D341Med (cell line): ENCODE data around the gene XIST.
"Not testable (repeated sequence)": the region's sequence is repeated elsewhere in the genome, so short reads cannot be mapped to it uniquely, and the experiment has no call there.

Experiments used
- DNase-seq: peaks from one replicate; pipeline ENCODE4 v3.0.0; 2012; ENCODE audit warnings: low spot score

XIST gene

GRCh38 chrX:73852467-73852866, at the start of gene XIST:
TSS of gene XIST (minus strand) at chrX:73852714.
- no peak for DNase-seq

- not testable (repeated sequence) for DNase-seq
These were observed 45.8 kb upstream of the XIST start for GRCh38 chrX:73898315-73898714.

- DNase-seq = not testable (repeated sequence)
These were observed 40.1 kb upstream of the XIST start for GRCh38 chrX:73892515-73893090.

- not testable (repeated sequence) for DNase-seq
These were observed 29.7 kb upstream of the XIST start for GRCh38 chrX:73882260-73882659.

- DNase-seq = no peak
These were observed 25.2 kb upstream of the XIST start for GRCh38 chrX:73877687-73878086.

GRCh38 chrX:73876911-73877310, 24.4 kb upstream of the XIST start:
- DNase-seq = no peak

- DNase-seq = no peak
These were observed 16.4 kb upstream of the XIST start for GRCh38 chrX:73868916-73869315.

- no peak for DNase-seq
These were observed 14.6 kb upstream of the XIST start for GRCh38 chrX:73867144-73867543.

- DNase-seq = no peak
These were observed 11.3 kb upstream of the XIST start for GRCh38 chrX:73863852-73864251.

GRCh38 chrX:73863268-73863667, 10.8 kb upstream of the XIST start:
- DNase-seq = no peak

GRCh38 chrX:73859622-73860021, 7.1 kb upstream of the XIST start:
- no peak for DNase-seq

- DNase-seq = peak; percentile 53
These were observed 3.0 kb upstream of the XIST start for GRCh38 chrX:73855546-73855945.

GRCh38 chrX:73852022-73852421, 492 bp downstream of the XIST start:
- no peak for DNase-seq

- no peak for DNase-seq
These were observed 1.2 kb downstream of the XIST start for GRCh38 chrX:73851014-73852009.

- peak; percentile 17 for DNase-seq
These were observed 2.1 kb downstream of the XIST start for GRCh38 chrX:73850124-73851013.

GRCh38 chrX:73849073-73849472, 3.4 kb downstream of the XIST start:
- no peak for DNase-seq

- DNase-seq = peak; percentile 30
These were observed 4.5 kb downstream of the XIST start for GRCh38 chrX:73847991-73848390.

- no peak for DNase-seq
These were observed 5.4 kb downstream of the XIST start for GRCh38 chrX:73847100-73847499.

- DNase-seq = no peak
These were observed 9.8 kb downstream of the XIST start for GRCh38 chrX:73842541-73843234.

- no peak for DNase-seq
These were observed 11.2 kb downstream of the XIST start for GRCh38 chrX:73841337-73841736.

GRCh38 chrX:73840120-73840924, 12.2 kb downstream of the XIST start:
- DNase-seq = no peak
